Gastrocnemius medialis (tissue), 4 donors: ENCODE data around the gene OSCP1. TPM values are rescaled to one million over a fixed set of nuclear protein-coding genes. Genes with fewer than 3 reads are reported as not detected.

Source experiments
- ATAC-seq, 2 donors: fragments of 150-250 bp; one replicate each; pipeline ENCODE4 v1.9.1; 2016
- DNase-seq, 2 donors: peaks; one replicate each; pipeline ENCODE4 v3.0.0-alpha.2; 2019
- H3K27ac ChIP-seq, 4 donors: fragments of 200-600 bp; sonication (generic); 1 replicate in 1 of 4; 2 replicates in 3 of 4; pipeline ENCODE4 v1.5.1; 2016 to 2018; ENCODE audit warnings: mild to moderate bottlenecking in 2 of 4, moderate library complexity in 1 of 4
- H3K27me3 ChIP-seq, 3 donors: fragments of 200-600 bp; sonication (generic) in 2 of 3; 1 replicate in 1 of 3; 2 replicates in 2 of 3; pipeline versions ENCODE4 v1.5.1 to v1.6.0; 2016 to 2019; ENCODE audit warnings: mild to moderate bottlenecking in 1 of 3, moderate library complexity in 1 of 3
- H3K36me3 ChIP-seq, 2 donors: fragments of 200-600 bp; sonication (generic) in 1 of 2; one replicate each; pipeline ENCODE4 v1.5.1; 2017 to 2018
- H3K4me1 ChIP-seq, 2 donors: fragments of 200-600 bp; sonication (generic) in 1 of 2; one replicate each; pipeline ENCODE4 v1.5.1; 2016 to 2017; ENCODE audit warnings: mild to moderate bottlenecking in 2 of 2
- H3K4me3 ChIP-seq, 4 donors: fragments of 200-600 bp; sonication (generic) in 3 of 4; 1 replicate in 1 of 4; 2 replicates in 3 of 4; pipeline ENCODE4 v1.5.1; 2016 to 2019; ENCODE audit warnings: mild to moderate bottlenecking in 2 of 4
- H3K9me3 ChIP-seq, 3 donors: fragments of 200-600 bp; sonication (generic) in 2 of 3; 1 replicate in 1 of 3; 2 replicates in 2 of 3; pipeline ENCODE4 v1.5.1; 2016 to 2019
- CTCF ChIP-seq, 5 experiments: fragments of 450-650 bp in 3 of 5; fragments of 200-600 bp in 2 of 5; sonication (generic) in 2 of 5; IDR thresholded peaks in 4 of 5; conservative IDR thresholded peaks in 1 of 5; 1 replicate in 4 of 5; 2 replicates in 1 of 5; pipeline ENCODE4 v1.5.1; 2016 to 2019; ENCODE audit warnings: antibody characterized with exemption in 5 of 5, mild to moderate bottlenecking in 3 of 5, moderate library complexity in 3 of 5
- POLR2A ChIP-seq, 2 donors: fragments of 450-650 bp; IDR thresholded peaks; one replicate each; pipeline ENCODE4 v1.6.1; 2017; ENCODE audit warnings: antibody characterized with exemption in 2 of 2, mild to moderate bottlenecking in 2 of 2, moderate library complexity in 2 of 2
- in situ Hi-C, 4 donors: fragments of 200-750 bp; cut with MboI; loops; one replicate each; pipeline versions ENCODE4 v1.15.0 to v1.8.0; 2017; ENCODE audit warnings: low sequenced_read_pairs in 4 of 4
- intact Hi-C: fragments of 100-400 bp; cut with DNase I; formaldehyde crosslinking; loops from one replicate; pipeline ENCODE4 v1.15.1; 2023; ENCODE audit warnings: low total_unique reads
- total RNA-seq, 4 donors: library from RNA; depleted of rRNA; stranded (reverse); fragments of >200 nt; gene quantifications; one replicate each; pipeline versions ENCODE4 v1.1.0 to v1.2.3, GENCODE V29; 2016

OSCP1 gene
- total RNA-seq, 4 donors from 2014 or later, result 3.3 to 6.7 (median 4.7) TPM

GRCh38 chr1:36381405-36381804 lies 68.8 kb downstream of the OSCP1 start:
- in situ Hi-C loops, result no loop called here
- H3K4me3 ChIP-seq, result no peak overlapping the region
- peaks cover 54 to 61% of the 10 kb centered on the region in 2 donors for H3K4me1 ChIP-seq
- TF ChIP-seq CTCF (IDR thresholded peaks at IDR 0.05 in 4 of 5, conservative IDR thresholded peaks at IDR 0.05 in 1 of 5) (no peak), POLR2A (IDR thresholded peaks at IDR 0.05) (no peak)
- H3K27ac ChIP-seq, result peak overlapping the region; percentile 95 to 100 (median 97)
- H3K9me3 ChIP-seq, result no peaks in the 10 kb centered on the region
- intact Hi-C loops, result no loop called here
- no peak for DNase-seq
- no peaks in the 10 kb centered on the region for H3K27me3 ChIP-seq
- no peaks in the 10 kb centered on the region for H3K36me3 ChIP-seq
- ATAC-seq, result no peak

GRCh38 chr1:36380782-36381181 lies 69.5 kb downstream of the OSCP1 start:
- intact Hi-C loops (no loop called here), in situ Hi-C loops (no loop called here)
- no peak for TF ChIP-seq CTCF (IDR thresholded peaks at IDR 0.05 in 4 of 5, conservative IDR thresholded peaks at IDR 0.05 in 1 of 5)
- no peak for TF ChIP-seq POLR2A (IDR thresholded peaks at IDR 0.05)
- H3K27me3 ChIP-seq, result no peaks in the 10 kb centered on the region
- peaks cover 54 to 65% of the 10 kb centered on the region in 2 donors for H3K4me1 ChIP-seq
- H3K9me3 ChIP-seq, result no peaks in the 10 kb centered on the region
- no peak overlapping the region for H3K4me3 ChIP-seq
- ATAC-seq (no peak), DNase-seq (no peak)
- H3K36me3 ChIP-seq, result no peaks in the 10 kb centered on the region
- H3K27ac ChIP-seq, result peak overlapping the region; percentile 53 to 97 (median 79)

GRCh38 chr1:36380143-36380619 lies 70.1 kb downstream of the OSCP1 start:
- Histone ChIP-seq H3K27me3 (no peaks in the 10 kb centered on the region), H3K27ac (peak overlapping the region; percentile 53 to 97 (median 79)), H3K4me3 (no peak overlapping the region), H3K36me3 (no peaks in the 10 kb centered on the region), H3K4me1 (peaks cover 58 to 71% of the 10 kb centered on the region in 2 donors), H3K9me3 (no peaks in the 10 kb centered on the region)
- intact Hi-C loops, result no loop called here
- in situ Hi-C loops, result no loop called here
- DNase-seq (no peak), ATAC-seq (no peak)
- TF ChIP-seq POLR2A (IDR thresholded peaks at IDR 0.05) (no peak), CTCF (IDR thresholded peaks at IDR 0.05 in 4 of 5, conservative IDR thresholded peaks at IDR 0.05 in 1 of 5) (no peak)

- H3K4me1 ChIP-seq, result peaks cover 57 to 74% of the 10 kb centered on the region in 2 donors
- TF ChIP-seq POLR2A (IDR thresholded peaks at IDR 0.05) (no peak), CTCF (IDR thresholded peaks at IDR 0.05 in 4 of 5, conservative IDR thresholded peaks at IDR 0.05 in 1 of 5) (no peak)
- DNase-seq (no peak), ATAC-seq (no peak)
- H3K4me3 ChIP-seq, result no peak overlapping the region
- intact Hi-C loops, result no loop called here
- H3K36me3 ChIP-seq, result no peaks in the 10 kb centered on the region
- no peaks in the 10 kb centered on the region for H3K27me3 ChIP-seq
- in situ Hi-C loops, result no loop called here
- H3K27ac ChIP-seq, result peak overlapping the region; percentile 1 to 46 (median 25)
- no peaks in the 10 kb centered on the region for H3K9me3 ChIP-seq
Observed at GRCh38 chr1:36377791-36378492, 72.3 kb downstream of the OSCP1 start.
